OCI-LY7 (cell line): ENCODE measurements around the gene SLC12A8. TPM values are rescaled to one million over a fixed set of nuclear protein-coding genes. Genes with fewer than 3 reads are reported as not detected.

Experiments
- BruUV-seq: library from RNA; stranded (reverse); fragments of 400-500 nt; replicated peaks from 2 replicates; lab custom pipeline; 2021; lab: Mats Ljungman, UMichigan
- CTCF ChIA-PET: fragments of 300-600 bp; sonication (Branson Sonifier 250); formaldehyde crosslinking; loops from one replicate; lab custom pipeline; 2022; ENCODE audit warnings: antibody characterized with exemption; ENCODE audit not compliant: unreplicated experiment; lab: Charles Lee
- POLR2A ChIA-PET: fragments of 300-600 bp; sonication (Branson Sonifier 250); formaldehyde crosslinking; loops from one replicate; lab custom pipeline; 2022; ENCODE audit warnings: antibody characterized with exemption; lab: Charles Lee
- DNase-seq: peaks from one replicate; pipeline ENCODE4 v3.0.0-alpha.2; 2015; ENCODE audit warnings: low spot score
- H2AFZ ChIP-seq: fragments of 200-600 bp; sonication (generic), shearing (Covaris generic); 2 replicates; pipeline ENCODE4 v1.6.1; 2014; ENCODE audit warnings: mild to moderate bottlenecking, antibody characterized with exemption, low read length, moderate library complexity
- H3K27ac ChIP-seq: fragments of 200-600 bp; sonication (generic); 2 replicates; pipeline ENCODE4 v1.5.1; 2014; ENCODE audit warnings: mixed run types, low read depth, mild to moderate bottlenecking, moderate library complexity, low read length, inconsistent platforms; ENCODE audit not compliant: poor library complexity, severe bottlenecking
- H3K36me3 ChIP-seq: fragments of 200-600 bp; sonication (generic); 2 replicates; pipeline ENCODE4 v1.6.1; 2014; ENCODE audit warnings: mild to moderate bottlenecking, antibody characterized with exemption, low read length, moderate library complexity, mixed read lengths; ENCODE audit not compliant: insufficient read depth
- H3K4me1 ChIP-seq: fragments of 200-600 bp; sonication (generic); 2 replicates; pipeline ENCODE4 v1.5.1; 2014; ENCODE audit warnings: mild to moderate bottlenecking, low read length; ENCODE audit not compliant: insufficient read depth, poor library complexity, severe bottlenecking
- H3K4me2 ChIP-seq: fragments of 200-600 bp; sonication (generic); 2 replicates; pipeline ENCODE4 v1.6.1; 2014; ENCODE audit warnings: mild to moderate bottlenecking, low read length
- H3K4me3 ChIP-seq: fragments of 200-600 bp; sonication (generic); 2 replicates; pipeline ENCODE4 v1.5.1; 2014; ENCODE audit warnings: mild to moderate bottlenecking, low read depth, low read length; ENCODE audit not compliant: poor library complexity, severe bottlenecking
- H3K79me2 ChIP-seq: fragments of 200-600 bp; sonication (generic); 2 replicates; pipeline ENCODE4 v1.6.1; 2016; ENCODE audit warnings: low read depth, mild to moderate bottlenecking, low read length, moderate library complexity, mixed read lengths; ENCODE audit not compliant: insufficient read depth
- H3K9me2 ChIP-seq: fragments of 200-600 bp; sonication (generic); 2 replicates; pipeline ENCODE4 v1.6.1; 2016; ENCODE audit warnings: mild to moderate bottlenecking, low read length, mixed read lengths; ENCODE audit not compliant: insufficient read depth
- H3K9me3 ChIP-seq: fragments of 200-600 bp; sonication (generic); 2 replicates; pipeline ENCODE4 v1.6.1; 2014; ENCODE audit warnings: mild to moderate bottlenecking, mixed run types, low read length, mixed read lengths
- H4K20me1 ChIP-seq: fragments of 200-600 bp; sonication (generic); 2 replicates; pipeline ENCODE4 v1.6.1; 2014; ENCODE audit warnings: mild to moderate bottlenecking, antibody characterized with exemption, low read length, moderate library complexity, mixed read lengths; ENCODE audit not compliant: insufficient read depth
- CTCF ChIP-seq: fragments of 200-600 bp; sonication (generic); conservative IDR thresholded peaks from 2 replicates; pipeline ENCODE4 v1.5.1; 2014; ENCODE audit warnings: mild to moderate bottlenecking, antibody characterized with exemption, low read length, moderate library complexity, mixed read lengths
- EZH2phosphoT487 ChIP-seq: fragments of 200-600 bp; sonication (generic); IDR thresholded peaks from 2 replicates; pipeline ENCODE4 v1.6.1; 2018; ENCODE audit warnings: low read depth, borderline replicate concordance, mild to moderate bottlenecking, mixed run types, antibody characterized with exemption, low read length, moderate library complexity, mixed read lengths
- intact Hi-C: fragments of 100-400 bp; cut with micrococcal nuclease; formaldehyde crosslinking; loops from one replicate; pipeline ENCODE4 v1.10.0; 2022; ENCODE audit not compliant: unreplicated experiment
- total RNA-seq, 2 experiments: library from RNA; depleted of rRNA in 1 of 2; stranded (reverse); fragments of >200 nt in 1 of 2; shearing (Covaris generic) in 1 of 2; gene quantifications; 2 replicates each; pipeline ENCODE4 v1.2.3, GENCODE V29; 2014 to 2022

The SLC12A8 gene
- total RNA-seq, 2 experiments from 2014 or later, result 0.84 to 1.0 TPM

GRCh38 chr3:125061646-125062045 is 150.9 kb downstream of the SLC12A8 start:
- DNase-seq, result no peak
- no peak for TF ChIP-seq EZH2phosphoT487
- no peak for TF ChIP-seq CTCF
- Histone ChIP-seq H3K4me2 (no peak overlapping the region), H4K20me1 (no peaks in the 10 kb centered on the region), H2AFZ (no peak overlapping the region), H3K27ac (no peak overlapping the region), H3K36me3 (no peaks in the 10 kb centered on the region), H3K9me3 (no peaks in the 10 kb centered on the region), H3K4me1 (no peaks in the 10 kb centered on the region), H3K79me2 (no peaks in the 10 kb centered on the region), H3K4me3 (no peak overlapping the region), H3K9me2 (no peaks in the 10 kb centered on the region)
- intact Hi-C loops, result no loop called here
- BruUV-seq, result no TSS peak
- ChIA-PET POLR2A (interaction anchor here (0.7 kb wide), 1 partner anchor 13 kb away, joined by 3 read pairs; no protein-coding TSS in a partner anchor), CTCF (no interaction called here)

GRCh38 chr3:125061170-125061569 is 151.4 kb downstream of the SLC12A8 start:
- H3K9me3 ChIP-seq, result no peaks in the 10 kb centered on the region
- POLR2A ChIA-PET, result interaction anchor here (0.7 kb wide), 1 partner anchor 14 kb away, joined by 3 read pairs; no protein-coding TSS in a partner anchor
- H3K9me2 ChIP-seq, result no peaks in the 10 kb centered on the region
- TF ChIP-seq CTCF (no peak), EZH2phosphoT487 (no peak)
- no peak overlapping the region for H2AFZ ChIP-seq
- H3K36me3 ChIP-seq, result no peaks in the 10 kb centered on the region
- intact Hi-C loops, result no loop called here
- H3K27ac ChIP-seq, result no peak overlapping the region
- peaks cover 2% of the 10 kb centered on the region for H3K4me1 ChIP-seq
- H4K20me1 ChIP-seq, result no peaks in the 10 kb centered on the region
- no peaks in the 10 kb centered on the region for H3K79me2 ChIP-seq
- CTCF ChIA-PET, result no interaction called here
- H3K4me3 ChIP-seq, result no peak overlapping the region
- H3K4me2 ChIP-seq, result no peak overlapping the region
- DNase-seq, result no peak
- BruUV-seq, result no TSS peak

GRCh38 chr3:125059488-125060245 is 152.9 kb downstream of the SLC12A8 start:
- no TSS peak for BruUV-seq
- intact Hi-C loops, result loop anchor here (10.0 kb wide), 1 partner anchor 535 kb away; the partner anchor contains the start of gene OSBPL11

More at GRCh38 chr3:125059488-125060245, 152.9 kb downstream of the SLC12A8 start:
- Histone ChIP-seq H3K36me3 (no peaks in the 10 kb centered on the region), H3K9me3 (no peaks in the 10 kb centered on the region), H3K27ac (no peak overlapping the region), H3K4me2 (no peak overlapping the region), H3K79me2 (no peaks in the 10 kb centered on the region), H3K9me2 (no peaks in the 10 kb centered on the region), H4K20me1 (no peaks in the 10 kb centered on the region), H2AFZ (no peak overlapping the region), H3K4me1 (peaks cover 9% of the 10 kb centered on the region), H3K4me3 (no peak overlapping the region)
- no peak for TF ChIP-seq EZH2phosphoT487
- no peak for TF ChIP-seq CTCF
- ChIA-PET CTCF (no interaction called here), POLR2A (interaction anchor here (0.8 kb wide), 1 partner anchor 365 kb away, joined by 3 read pairs; no protein-coding TSS in a partner anchor)
- DNase-seq, result no peak
